Neural progenitor cell (in vitro differentiated cells): ENCODE data around the gene DYSF. TPM values are rescaled to one million over a fixed set of nuclear protein-coding genes. Genes with fewer than 3 reads are reported as not detected.

Experiments
- DNase-seq: peaks from one replicate; pipeline ENCODE4 v3.0.0-alpha.2; 2016; ENCODE audit warnings: low spot score
- H2AFZ ChIP-seq: fragments of 200-600 bp; sonication (generic); replicated peaks from 2 replicates; pipeline ENCODE4 v1.6.1; 2016; ENCODE audit warnings: antibody characterized with exemption
- H3F3A ChIP-seq: fragments of 200-600 bp; sonication (generic); 2 replicates; pipeline ENCODE4 v1.6.1; 2016; ENCODE audit warnings: antibody characterized with exemption, low read depth
- H3K27ac ChIP-seq: fragments of 200-600 bp; sonication (generic); 2 replicates; pipeline ENCODE4 v1.5.1; 2016; ENCODE audit warnings: mild to moderate bottlenecking
- H3K27me3 ChIP-seq: fragments of 200-600 bp; sonication (generic); 2 replicates; pipeline ENCODE4 v1.6.1; 2016; ENCODE audit warnings: mild to moderate bottlenecking, moderate library complexity
- H3K36me3 ChIP-seq: fragments of 200-600 bp; sonication (generic); 2 replicates; pipeline ENCODE4 v1.5.1; 2016
- H3K4me1 ChIP-seq: fragments of 200-600 bp; sonication (generic); 2 replicates; pipeline ENCODE4 v1.6.1; 2016; ENCODE audit warnings: mixed run types
- H3K4me2 ChIP-seq: fragments of 200-600 bp; sonication (generic); 2 replicates; pipeline ENCODE4 v1.6.1; 2016
- H3K4me3 ChIP-seq: fragments of 200-600 bp; sonication (generic); 2 replicates; pipeline ENCODE4 v1.5.1; 2016
- H3K79me2 ChIP-seq: fragments of 200-600 bp; sonication (generic); 2 replicates; pipeline ENCODE4 v1.6.1; 2016; ENCODE audit warnings: low read depth
- H3K9ac ChIP-seq: fragments of 200-600 bp; sonication (generic); 2 replicates; pipeline ENCODE4 v1.6.1; 2016
- H3K9me3 ChIP-seq: fragments of 200-600 bp; sonication (generic); 2 replicates; pipeline ENCODE4 v1.5.1; 2016; ENCODE audit warnings: low read depth
- H4K20me1 ChIP-seq: fragments of 200-600 bp; sonication (generic); 2 replicates; pipeline ENCODE4 v1.6.1; 2016; ENCODE audit warnings: low read depth
- H3K27ac Mint-ChIP-seq: 3 replicates; pipeline ENCODE4 v1.8.0; 2021; ENCODE audit warnings: mixed read lengths
- H3K27me3 Mint-ChIP-seq: 2 replicates; pipeline ENCODE4 v1.8.0; 2022; ENCODE audit warnings: low read depth, mild to moderate bottlenecking, inconsistent platforms, moderate library complexity, mixed read lengths; ENCODE audit not compliant: insufficient read depth
- H3K36me3 Mint-ChIP-seq: 3 replicates; pipeline ENCODE4 v1.8.0; 2021; ENCODE audit warnings: mixed read lengths
- H3K4me1 Mint-ChIP-seq: 3 replicates; pipeline ENCODE4 v1.8.0; 2021; ENCODE audit warnings: mixed read lengths
- H3K4me3 Mint-ChIP-seq: 3 replicates; pipeline ENCODE4 v1.8.0; 2021; ENCODE audit warnings: mild to moderate bottlenecking, moderate library complexity, mixed read lengths
- H3K9me3 Mint-ChIP-seq: 3 replicates; pipeline ENCODE4 v1.8.0; 2020; ENCODE audit warnings: mixed read lengths
- CTCF ChIP-seq: fragments of 200-600 bp; sonication (generic); IDR thresholded peaks from 2 replicates; pipeline ENCODE4 v1.5.1; 2017; ENCODE audit warnings: antibody characterized with exemption, mild to moderate bottlenecking
- EZH2 ChIP-seq: fragments of 200-600 bp; sonication (generic); IDR thresholded peaks from 2 replicates; pipeline ENCODE4 v1.6.1; 2017; ENCODE audit warnings: antibody characterized with exemption, mild to moderate bottlenecking, moderate library complexity
- EZH2phosphoT487 ChIP-seq: fragments of 200-600 bp; sonication (generic); IDR thresholded peaks from 2 replicates; pipeline ENCODE4 v1.6.1; 2017; ENCODE audit warnings: antibody characterized with exemption
- total RNA-seq: library from RNA; depleted of rRNA; stranded (reverse); fragments of >200 nt; gene quantifications from 2 replicates; pipeline ENCODE4 v1.2.3, GENCODE V29; 2015; ENCODE audit warnings: low replicate concordance

Gene DYSF
- total RNA-seq, 1 donor from 2014 or later, result 0.39 TPM

- Mint-ChIP-seq H3K4me3 (no peak overlapping the region), H3K27ac (peak overlapping the region; percentile 9), H3K36me3 (no peaks in the 10 kb centered on the region), H3K4me1 (no peaks in the 10 kb centered on the region), H3K9me3 (no peaks in the 10 kb centered on the region), H3K27me3 (peaks cover 10% of the 10 kb centered on the region)
- TF ChIP-seq EZH2, result no peak
- no peak for TF ChIP-seq EZH2phosphoT487
- no peak for TF ChIP-seq CTCF
- H4K20me1 ChIP-seq, result no peaks in the 10 kb centered on the region
- no peak overlapping the region for H3K4me3 ChIP-seq
- no peak for DNase-seq
- no peak overlapping the region for H3K27ac ChIP-seq
- H2AFZ ChIP-seq, result no peak overlapping the region
- no peaks in the 10 kb centered on the region for H3K27me3 ChIP-seq
- no peak overlapping the region for H3K9ac ChIP-seq
- no peaks in the 10 kb centered on the region for H3K9me3 ChIP-seq
- no peak overlapping the region for H3K4me2 ChIP-seq
- H3F3A ChIP-seq, result no peaks in the 10 kb centered on the region
- no peaks in the 10 kb centered on the region for H3K36me3 ChIP-seq
- H3K4me1 ChIP-seq, result no peaks in the 10 kb centered on the region
- no peaks in the 10 kb centered on the region for H3K79me2 ChIP-seq
Measured at GRCh38 chr2:71712158-71712818, 258.9 kb downstream of the DYSF start.

GRCh38 chr2:71713581-71714580, 260.5 kb downstream of the DYSF start:
- Histone ChIP-seq H2AFZ (no peak overlapping the region), H3K36me3 (no peaks in the 10 kb centered on the region), H3K27ac (no peak overlapping the region), H3F3A (no peaks in the 10 kb centered on the region), H3K4me1 (no peaks in the 10 kb centered on the region), H4K20me1 (no peaks in the 10 kb centered on the region), H3K4me3 (no peak overlapping the region), H3K9ac (no peak overlapping the region), H3K9me3 (no peaks in the 10 kb centered on the region), H3K4me2 (no peak overlapping the region), H3K27me3 (no peaks in the 10 kb centered on the region), H3K79me2 (no peaks in the 10 kb centered on the region)
- TF ChIP-seq CTCF (no peak), EZH2phosphoT487 (no peak), EZH2 (no peak)
- Mint-ChIP-seq H3K36me3 (no peaks in the 10 kb centered on the region), H3K27ac (no peak overlapping the region), H3K4me1 (no peaks in the 10 kb centered on the region), H3K27me3 (peaks cover 10% of the 10 kb centered on the region), H3K4me3 (no peak overlapping the region), H3K9me3 (no peaks in the 10 kb centered on the region)
- no peak for DNase-seq

DNA sequence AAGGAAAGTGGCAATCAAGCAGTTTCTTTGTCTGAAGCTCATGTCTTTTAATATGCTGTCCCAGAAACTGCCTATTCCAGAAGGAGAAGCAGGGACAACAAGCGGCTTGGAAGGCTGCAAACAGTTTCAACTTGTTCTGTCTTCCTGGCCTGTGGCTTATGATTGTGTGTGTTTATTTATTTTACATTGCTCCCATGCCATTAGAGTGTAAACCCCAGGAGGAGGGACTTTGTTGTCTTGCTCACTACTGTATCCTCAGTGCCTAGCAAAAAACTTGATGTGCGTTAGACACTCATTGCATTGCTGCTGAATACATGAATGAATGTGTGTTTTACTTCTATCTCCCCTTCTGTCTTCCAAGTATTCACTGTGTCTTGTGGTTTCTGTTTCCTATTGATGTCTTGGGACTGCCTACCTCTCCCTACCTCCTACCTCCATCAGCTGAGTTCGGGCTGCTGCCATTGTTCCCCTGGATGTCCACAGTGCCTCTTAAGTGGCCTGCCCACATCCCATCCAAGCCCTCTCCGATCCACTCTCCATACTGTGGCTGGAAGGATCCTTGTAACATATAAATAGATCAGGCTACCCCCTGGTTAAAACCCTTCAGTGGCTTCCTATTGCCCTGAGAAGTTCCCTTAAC, 261.4 kb downstream of the DYSF start:
- no peaks in the 10 kb centered on the region for H3K79me2 ChIP-seq
- Mint-ChIP-seq H3K36me3 (no peaks in the 10 kb centered on the region), H3K9me3 (no peaks in the 10 kb centered on the region), H3K4me1 (no peaks in the 10 kb centered on the region), H3K27ac (no peak overlapping the region), H3K27me3 (peaks cover 12% of the 10 kb centered on the region), H3K4me3 (no peak overlapping the region)
- H3K27me3 ChIP-seq, result no peaks in the 10 kb centered on the region
- no peak for DNase-seq
- no peaks in the 10 kb centered on the region for H3K9me3 ChIP-seq
- no peaks in the 10 kb centered on the region for H4K20me1 ChIP-seq
- H3K4me2 ChIP-seq, result no peak overlapping the region
- H3F3A ChIP-seq, result no peaks in the 10 kb centered on the region
- no peaks in the 10 kb centered on the region for H3K36me3 ChIP-seq
- no peak for TF ChIP-seq EZH2phosphoT487
- no peak for TF ChIP-seq CTCF
- no peak for TF ChIP-seq EZH2
- H3K4me3 ChIP-seq, result no peak overlapping the region
- H2AFZ ChIP-seq, result no peak overlapping the region
- no peak overlapping the region for H3K27ac ChIP-seq
- H3K9ac ChIP-seq, result no peak overlapping the region
- H3K4me1 ChIP-seq, result no peaks in the 10 kb centered on the region
